Neural progenitor cell (in vitro differentiated cells): ENCODE results near the gene IGFLR1.

Source experiments
- CTCF ChIP-seq: fragments of 200-600 bp; sonication (generic); IDR thresholded peaks from 2 replicates; pipeline ENCODE4 v1.5.1; 2017; ENCODE audit warnings: antibody characterized with exemption, mild to moderate bottlenecking
- EZH2 ChIP-seq: fragments of 200-600 bp; sonication (generic); IDR thresholded peaks from 2 replicates; pipeline ENCODE4 v1.6.1; 2017; ENCODE audit warnings: antibody characterized with exemption, mild to moderate bottlenecking, moderate library complexity
- EZH2phosphoT487 ChIP-seq: fragments of 200-600 bp; sonication (generic); IDR thresholded peaks from 2 replicates; pipeline ENCODE4 v1.6.1; 2017; ENCODE audit warnings: antibody characterized with exemption

GRCh38 chr19:35753634-35754369 is 11.6 kb upstream of the IGFLR1 start:
- no peak for TF ChIP-seq EZH2
- no peak for TF ChIP-seq CTCF
- no peak for TF ChIP-seq EZH2phosphoT487
